H1 (cell line): ENCODE results near the gene BLCAP.

Source experiments
- CTCF ChIP-seq, 3 experiments: IDR thresholded peaks; 1 replicate in 2 of 3; 2 replicates in 1 of 3; pipeline versions ENCODE4 v1.5.1 to v1.6.1; 2011; ENCODE audit warnings: low read length in 3 of 3, mild to moderate bottlenecking in 3 of 3, inconsistent platforms in 2 of 3, low read depth in 1 of 3, moderate library complexity in 1 of 3; ENCODE audit not compliant: insufficient read depth in 1 of 3; ENCODE audit errors: control extremely low read depth in 1 of 3
- HDAC6 ChIP-seq: IDR thresholded peaks from one replicate; pipeline ENCODE4 v1.7.1; 2012; ENCODE audit warnings: low read depth, mild to moderate bottlenecking, inconsistent platforms, low read length, moderate library complexity
- MAFK ChIP-seq: IDR thresholded peaks from 2 replicates; pipeline ENCODE4 v1.6.1; 2012; ENCODE audit warnings: low read depth, mild to moderate bottlenecking, improper control_type of control experiment, low read length
- MAX ChIP-seq: IDR thresholded peaks from 2 replicates; pipeline ENCODE4 v1.6.1; 2012; ENCODE audit warnings: inconsistent platforms
- PHF8 ChIP-seq: fragments of 200-600 bp; sonication (generic); conservative IDR thresholded peaks from 2 replicates; pipeline ENCODE4 v1.7.1; 2012; ENCODE audit warnings: low read depth, mild to moderate bottlenecking, inconsistent platforms, low read length, moderate library complexity
- POLR2A ChIP-seq, 2 experiments: IDR thresholded peaks; 1 replicate in 1 of 2; 2 replicates in 1 of 2; pipeline ENCODE4 v1.6.1; 2011; ENCODE audit warnings: low read depth in 2 of 2, low read length in 2 of 2, mild to moderate bottlenecking in 2 of 2; ENCODE audit errors: control extremely low read depth in 1 of 2
- SIN3A ChIP-seq, 2 experiments: IDR thresholded peaks in 1 of 2; conservative IDR thresholded peaks in 1 of 2; 2 replicates each; pipeline ENCODE4 v1.6.1; 2011 to 2012; ENCODE audit warnings: low read length in 2 of 2, improper control_type of control experiment in 1 of 2, low read depth in 1 of 2, mild to moderate bottlenecking in 1 of 2

- TF ChIP-seq CTCF (IDR thresholded peaks at IDR 0.05; ENCODE audit: control extremely low read depth in 1 of 3, insufficient read depth in 1 of 3, low read depth in 1 of 3, low read length in 3 of 3) = no peak
- no peak for TF ChIP-seq SIN3A (conservative IDR thresholded peaks at IDR 0.05 in 1 of 2, IDR thresholded peaks at IDR 0.05 in 1 of 2; ENCODE audit: low read depth in 1 of 2, low read length in 2 of 2)
- TF ChIP-seq HDAC6 = no peak
- no peak for TF ChIP-seq POLR2A (IDR thresholded peaks at IDR 0.05; ENCODE audit: control extremely low read depth in 1 of 2, low read depth in 2 of 2, low read length in 2 of 2)
- TF ChIP-seq PHF8 = no peak
- TF ChIP-seq MAFK = no peak
- no peak for TF ChIP-seq MAX
These were observed 46.7 kb upstream of the BLCAP start for GRCh38 chr20:37574199-37574890.
